GM19193 (cell line): Measurements from ENCODE around the gene GP1BA.

Experiments used
- POLR2A ChIP-seq: IDR thresholded peaks from 4 replicates; pipeline ENCODE4 v1.6.1; 2011; ENCODE audit not compliant: insufficient read depth, insufficient read length; ENCODE audit errors: extremely low read depth

GP1BA gene

DNA sequence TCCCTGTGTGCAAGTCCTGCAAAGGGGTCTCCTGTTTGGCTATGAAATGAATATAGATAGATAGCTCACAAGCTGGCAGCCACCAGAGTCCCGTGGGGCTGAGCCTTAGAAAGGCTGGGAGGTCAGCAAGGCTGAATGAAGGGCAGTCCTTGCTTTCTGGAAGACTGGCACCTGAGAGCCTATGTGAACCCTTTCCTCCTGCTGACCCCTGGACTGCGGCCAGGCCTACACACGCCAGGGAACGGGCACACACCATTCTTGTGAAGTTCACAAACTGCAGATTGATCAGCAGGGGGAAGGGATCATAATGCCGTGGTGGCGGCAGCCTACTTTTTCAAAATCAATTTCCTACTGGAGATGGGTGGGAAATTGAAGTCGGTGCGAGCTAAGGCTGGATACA, 33.7 kb upstream of the GP1BA start:
- no peak for TF ChIP-seq POLR2A

DNA sequence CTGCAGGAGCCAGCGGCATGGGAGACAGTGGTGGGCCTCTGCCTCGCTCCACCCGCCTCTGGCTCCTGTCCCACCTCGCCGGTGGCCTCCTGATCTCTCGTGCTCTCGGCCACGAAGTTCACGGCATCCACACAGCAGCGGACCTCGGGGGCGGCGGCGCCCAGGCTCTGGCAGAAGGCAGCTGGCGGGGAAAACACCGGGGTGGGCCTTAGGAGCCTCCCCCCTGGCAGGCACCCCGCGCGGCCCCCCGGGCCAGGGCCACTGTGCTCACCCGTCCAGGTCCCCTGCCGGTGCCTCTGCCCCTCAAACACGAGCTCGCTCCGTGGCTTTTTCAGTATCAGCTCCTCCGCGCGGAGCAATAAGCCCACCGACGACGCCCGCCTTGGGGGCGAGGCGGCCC, 33.1 kb upstream of the GP1BA start:
- TF ChIP-seq POLR2A: no peak

DNA sequence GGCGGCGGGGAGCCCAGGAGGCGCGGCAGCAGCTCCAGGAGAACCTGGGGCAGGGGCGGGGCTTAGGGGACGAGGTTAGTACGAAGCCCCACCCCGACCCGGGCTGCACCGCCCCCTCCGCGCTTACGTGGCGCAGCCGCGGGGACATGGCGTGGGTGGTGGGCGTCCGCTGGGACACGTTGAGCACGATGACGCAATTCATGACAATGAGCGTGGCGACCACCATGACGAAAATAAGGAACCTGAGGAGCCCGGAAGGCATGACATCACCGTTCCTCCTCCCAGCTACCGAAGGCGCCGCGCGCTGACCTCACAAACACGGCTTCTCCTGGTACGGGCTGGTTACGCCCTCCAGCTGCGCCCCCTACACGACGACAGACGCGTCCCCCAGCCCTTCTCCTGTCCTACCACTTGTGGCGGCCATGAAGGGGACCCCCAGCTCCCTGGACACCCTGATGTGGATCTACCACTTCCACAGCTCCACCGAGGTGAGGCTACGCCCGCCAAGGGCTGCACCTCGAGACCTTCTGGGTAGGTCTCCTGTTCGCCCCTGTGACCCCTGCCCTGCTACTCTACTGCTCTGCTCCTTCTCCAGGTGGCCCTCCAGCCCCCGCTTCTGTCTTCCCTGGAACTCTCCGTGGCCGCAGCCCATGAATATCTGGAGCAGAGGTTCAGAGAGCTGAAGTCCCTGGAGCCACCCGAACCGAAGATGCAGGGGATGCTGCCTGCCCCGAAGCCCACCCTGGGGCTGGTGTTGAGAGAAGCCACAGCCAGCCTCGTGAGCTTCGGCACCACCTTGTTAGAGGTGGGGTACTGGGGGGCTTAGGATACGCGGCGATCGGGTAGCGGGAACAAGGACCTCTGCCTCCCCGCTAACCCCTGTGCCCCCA, 32.5 kb upstream of the GP1BA start, which contains the start of gene C17orf107:
Gene C17orf107, plus strand, starts transcription at position 196 of the 890 bp plus-strand sequence. Its CDS starts 227 bp downstream, at position 423.
- no peak for TF ChIP-seq POLR2A

DNA sequence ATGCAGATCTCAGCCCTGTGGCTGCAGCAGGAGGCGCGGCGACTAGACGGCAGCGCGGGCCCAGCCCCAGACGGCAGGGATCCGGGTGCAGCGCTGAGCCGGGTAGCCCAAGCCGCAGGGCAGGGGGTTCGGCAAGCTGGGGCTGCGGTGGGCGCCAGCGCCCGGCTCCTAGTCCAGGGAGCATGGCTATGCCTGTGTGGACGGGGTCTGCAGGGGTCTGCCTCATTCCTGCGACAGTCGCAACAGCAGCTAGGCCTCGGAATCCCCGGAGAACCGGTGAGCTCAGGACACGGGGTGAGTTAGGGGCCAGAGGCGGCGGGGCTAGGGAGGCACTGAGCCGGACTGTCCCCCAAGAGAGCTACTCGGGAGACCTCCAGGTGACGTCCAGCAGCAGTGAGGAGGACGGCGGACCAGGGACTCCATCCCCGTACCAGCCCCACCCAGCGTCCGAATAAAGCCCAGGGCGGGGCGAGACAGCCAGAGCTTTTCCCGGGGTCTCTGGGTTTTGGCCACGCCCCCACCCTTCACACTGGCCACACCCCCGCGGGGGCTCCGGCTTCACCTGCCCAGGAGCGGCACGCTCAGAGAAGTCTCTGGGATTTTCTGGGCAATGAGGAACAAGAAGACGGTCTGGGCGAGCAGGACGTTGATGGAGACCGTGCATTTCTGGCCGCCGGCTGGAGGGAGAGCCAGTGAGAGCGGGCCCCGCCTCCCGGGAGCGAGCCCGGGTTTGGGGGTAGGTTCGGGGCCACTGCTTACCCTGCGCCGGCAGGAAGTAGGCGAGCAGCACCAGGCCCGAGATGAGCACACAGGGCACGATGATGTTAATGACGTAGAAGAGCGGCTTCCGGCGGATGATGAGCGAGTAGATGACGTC, 31.6 kb upstream of the GP1BA start:
- TF ChIP-seq POLR2A: no peak

DNA sequence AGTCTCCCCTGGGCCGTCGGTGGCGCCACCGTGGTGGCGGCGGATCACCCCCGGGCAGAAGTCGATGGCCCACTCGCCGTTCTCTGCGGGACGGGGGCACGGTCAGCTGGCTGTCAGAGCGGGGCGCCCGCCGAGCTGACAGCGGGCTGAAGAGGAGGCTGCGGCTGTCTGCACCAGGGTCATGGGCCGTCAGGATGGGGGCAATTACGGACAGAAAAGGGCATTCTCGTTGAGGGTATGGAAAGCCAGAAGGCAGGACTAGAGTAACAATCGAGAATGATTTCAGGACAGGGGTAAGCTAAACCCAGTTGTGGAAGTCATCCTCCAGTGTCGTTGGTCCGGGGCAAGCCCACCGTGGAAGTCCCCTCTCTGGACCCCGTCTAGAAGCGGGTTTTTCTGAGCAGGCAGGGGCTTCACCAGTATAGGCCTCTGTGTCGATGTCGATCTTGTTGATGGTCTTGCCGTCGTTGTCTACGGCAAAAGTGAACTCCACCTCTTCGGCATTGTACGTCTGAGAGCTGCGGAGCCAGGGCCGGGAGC, 30.9 kb upstream of the GP1BA start:
- TF ChIP-seq POLR2A: no peak

DNA sequence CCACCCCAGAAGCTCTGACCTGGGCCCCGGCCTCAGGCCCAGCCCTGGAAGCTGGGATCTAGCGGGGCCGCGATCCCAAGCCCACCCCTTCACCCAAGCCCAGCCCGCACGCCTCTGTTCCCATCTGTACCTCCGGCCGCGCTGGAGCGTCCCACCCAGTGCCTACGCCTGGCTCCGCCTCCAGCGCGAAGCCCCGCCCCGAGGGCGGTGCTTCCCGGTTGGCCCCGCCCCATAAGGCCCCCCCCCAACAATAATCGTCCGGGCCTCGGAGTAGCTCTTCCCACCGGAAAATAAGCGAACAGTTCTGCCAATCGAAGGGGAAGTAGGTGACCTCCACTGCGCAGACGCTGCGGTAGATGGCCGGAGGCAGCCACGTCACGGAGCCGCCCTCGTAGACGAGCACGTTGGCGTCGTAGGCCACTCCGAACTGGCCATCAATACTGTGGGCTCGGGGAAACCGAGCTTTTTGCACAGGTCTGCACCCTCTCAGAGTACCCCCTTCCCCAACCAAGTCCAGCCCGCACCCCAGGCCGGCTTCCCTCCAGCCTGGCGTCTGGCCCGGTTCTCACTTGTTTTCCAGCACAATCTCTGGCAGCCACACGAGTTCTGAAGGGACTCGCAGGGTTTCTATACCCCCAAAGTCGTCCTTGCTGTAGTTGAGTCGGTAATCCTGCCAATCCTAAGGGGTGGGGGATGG, 30.3 kb upstream of the GP1BA start:
- no peak for TF ChIP-seq POLR2A

DNA sequence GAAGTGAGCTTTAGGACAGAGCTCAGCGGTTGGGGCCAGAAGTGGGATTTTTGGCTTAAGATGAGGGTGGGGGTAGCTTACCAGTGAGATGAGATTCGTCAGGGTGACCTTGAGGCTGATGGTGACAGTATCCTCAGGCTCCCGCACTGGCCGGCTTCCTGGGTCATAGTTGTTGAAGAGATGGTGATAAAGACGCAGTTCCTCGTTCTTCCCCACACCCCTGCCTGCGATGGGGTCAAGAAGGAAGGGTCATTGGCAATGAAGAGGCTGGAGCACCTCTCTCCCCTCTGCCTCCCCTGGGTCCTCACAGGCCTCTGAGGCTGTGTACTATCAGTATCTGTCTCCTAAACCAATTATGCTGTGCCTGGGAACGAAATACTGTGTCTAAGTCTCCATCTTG, 29.5 kb upstream of the GP1BA start:
- TF ChIP-seq POLR2A: no peak

DNA sequence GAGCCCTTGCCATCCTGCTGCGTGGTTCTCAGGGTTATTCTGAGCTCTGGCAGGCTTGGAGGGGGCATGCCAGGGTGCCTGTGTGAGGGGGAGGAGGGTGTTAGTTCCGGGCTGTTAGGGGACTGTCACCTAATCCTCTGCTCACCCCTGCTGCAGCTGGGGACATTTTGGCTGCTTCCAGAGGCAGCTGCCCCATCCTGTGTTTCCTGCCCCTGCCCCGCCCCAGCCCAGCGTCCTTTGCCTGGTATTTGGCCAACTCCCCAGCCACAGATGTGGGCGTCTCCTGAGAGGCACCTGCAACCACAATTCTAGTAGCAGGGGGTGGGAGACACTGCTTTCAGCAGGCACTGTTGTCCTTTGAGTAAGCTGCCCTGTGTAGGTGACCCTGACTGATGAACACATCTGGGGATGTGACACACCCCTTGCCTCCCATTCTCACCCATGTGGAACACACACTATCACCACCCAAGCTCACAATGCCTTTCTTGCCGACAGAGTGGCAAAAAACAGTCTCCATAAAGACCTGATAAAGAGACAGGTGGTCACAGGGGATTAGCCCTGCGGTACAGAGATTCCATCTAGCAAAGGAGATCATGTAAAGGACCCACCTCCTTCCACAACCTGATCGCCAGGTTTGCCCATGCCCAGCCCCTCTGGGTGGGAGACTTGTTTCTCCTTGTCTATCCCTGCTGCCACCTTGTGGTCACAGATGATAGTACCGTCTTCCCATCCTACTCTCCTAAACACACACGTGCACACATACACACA, 28.8 kb upstream of the GP1BA start, which contains the start of gene CHRNE:
Gene CHRNE, minus strand, starts transcription at position 48 of the 768 bp plus-strand sequence. Its CDS starts 35 bp downstream, at position 13.
- no peak for TF ChIP-seq POLR2A

DNA sequence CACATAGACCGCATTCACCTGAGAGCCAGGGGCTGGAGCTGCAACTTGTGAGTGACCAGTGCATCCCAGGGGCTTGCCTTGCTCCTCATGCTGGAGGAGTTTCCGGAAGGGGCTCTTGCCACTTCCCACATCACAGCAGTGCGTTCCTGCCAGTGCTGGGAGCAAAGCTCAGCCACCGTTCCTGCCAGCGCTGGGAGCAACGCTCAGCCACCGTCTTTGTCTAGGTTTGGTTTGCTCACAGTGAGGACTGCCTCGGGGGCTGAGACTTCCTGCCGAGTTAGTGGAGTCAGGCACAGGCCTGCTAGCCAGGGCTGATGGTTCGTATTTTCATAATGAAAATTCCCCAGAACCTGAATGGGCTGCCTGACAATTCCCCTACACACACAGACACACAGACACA, 23.8 kb upstream of the GP1BA start:
- TF ChIP-seq POLR2A: no peak

DNA sequence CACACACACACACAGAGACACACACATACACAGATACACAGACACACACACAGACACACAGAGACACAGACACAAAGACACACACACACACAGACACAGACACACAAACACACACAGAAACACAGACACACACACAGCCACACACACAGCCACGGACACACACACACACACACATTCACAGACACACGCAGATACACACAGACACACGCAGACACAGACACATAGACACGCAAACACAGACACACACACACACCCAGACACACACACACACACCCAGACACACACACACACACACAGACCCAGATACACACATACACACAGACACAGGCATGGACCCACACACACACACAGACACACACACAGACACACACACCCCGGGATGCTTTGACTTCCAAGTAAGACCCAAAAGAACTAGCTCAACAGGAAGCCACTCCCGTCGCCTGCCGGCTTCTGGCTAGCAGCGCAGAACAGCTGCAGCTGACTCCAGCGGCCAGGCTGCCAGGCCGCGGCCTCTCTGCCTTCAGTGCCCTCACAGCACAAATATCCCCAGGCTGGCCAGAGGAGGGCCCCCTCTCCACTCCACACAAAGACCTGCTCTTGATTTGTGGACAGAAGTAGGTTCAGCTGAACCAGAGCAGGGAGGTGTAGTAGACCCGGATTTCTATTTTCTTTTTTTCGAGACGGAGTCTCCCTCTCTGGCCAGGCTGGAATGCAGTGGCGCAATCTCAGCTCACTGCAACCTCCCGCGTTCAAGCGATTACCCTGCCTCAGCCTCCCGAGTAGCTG, 23.2 kb upstream of the GP1BA start:
- no peak for TF ChIP-seq POLR2A

DNA sequence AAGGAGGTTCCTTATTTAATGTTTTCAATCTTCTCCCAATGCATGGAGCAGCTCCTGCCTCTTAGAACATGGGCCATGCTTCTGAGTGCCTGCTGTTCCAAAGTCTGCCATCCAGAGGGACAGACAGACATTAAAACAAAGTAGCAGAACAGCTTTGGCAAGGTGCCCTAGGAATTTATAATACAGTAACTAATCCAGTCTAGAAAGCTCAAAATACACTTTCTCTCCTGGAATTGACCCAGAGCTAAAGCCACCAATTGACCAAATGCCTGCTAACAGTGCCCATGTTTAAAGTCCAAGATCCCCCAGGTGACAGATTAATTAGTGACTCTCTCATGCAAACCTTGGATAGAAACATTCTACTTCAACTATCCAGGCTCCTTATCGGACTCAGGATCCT, 18.1 kb upstream of the GP1BA start:
- no peak for TF ChIP-seq POLR2A

DNA sequence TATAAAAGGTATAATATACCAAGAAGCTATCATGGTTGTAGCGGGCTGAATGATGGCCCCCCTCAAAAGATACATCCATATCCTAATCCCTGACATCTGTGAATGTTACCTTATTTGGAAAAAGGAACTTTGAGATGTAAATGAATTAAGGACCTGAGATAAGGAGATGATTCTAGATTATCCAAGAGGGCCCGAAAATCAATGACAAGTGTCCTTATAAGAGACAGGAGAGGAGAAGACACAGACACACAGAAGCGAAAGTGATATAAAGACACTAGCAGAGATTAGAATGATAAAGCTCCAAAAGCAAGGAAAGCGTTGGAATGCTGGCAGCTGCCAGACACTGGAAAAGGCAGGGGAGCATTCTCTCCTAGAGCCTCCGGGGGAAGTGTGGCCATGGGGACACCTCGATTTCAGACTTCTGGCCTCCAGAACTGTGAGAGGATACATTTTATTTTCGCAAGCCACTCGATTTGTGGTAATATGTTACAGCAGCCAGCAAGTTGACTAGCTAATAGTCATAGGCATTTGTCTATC, 12.5 kb upstream of the GP1BA start:
- TF ChIP-seq POLR2A: no peak
